Activated gamma-delta T cell treated with Interleukin-2 at 50 U/mL for 16 hours (primary cell): ENCODE results near the gene ICAM5.
"Not testable (repeated sequence)": the region's sequence is repeated elsewhere in the genome, so short reads cannot be mapped to it uniquely, and the experiment has no call there.

Experiments
- DNase-seq: peaks from one replicate; pipeline ENCODE4 v3.0.0-alpha.2; 2020

The ICAM5 gene, protein sequence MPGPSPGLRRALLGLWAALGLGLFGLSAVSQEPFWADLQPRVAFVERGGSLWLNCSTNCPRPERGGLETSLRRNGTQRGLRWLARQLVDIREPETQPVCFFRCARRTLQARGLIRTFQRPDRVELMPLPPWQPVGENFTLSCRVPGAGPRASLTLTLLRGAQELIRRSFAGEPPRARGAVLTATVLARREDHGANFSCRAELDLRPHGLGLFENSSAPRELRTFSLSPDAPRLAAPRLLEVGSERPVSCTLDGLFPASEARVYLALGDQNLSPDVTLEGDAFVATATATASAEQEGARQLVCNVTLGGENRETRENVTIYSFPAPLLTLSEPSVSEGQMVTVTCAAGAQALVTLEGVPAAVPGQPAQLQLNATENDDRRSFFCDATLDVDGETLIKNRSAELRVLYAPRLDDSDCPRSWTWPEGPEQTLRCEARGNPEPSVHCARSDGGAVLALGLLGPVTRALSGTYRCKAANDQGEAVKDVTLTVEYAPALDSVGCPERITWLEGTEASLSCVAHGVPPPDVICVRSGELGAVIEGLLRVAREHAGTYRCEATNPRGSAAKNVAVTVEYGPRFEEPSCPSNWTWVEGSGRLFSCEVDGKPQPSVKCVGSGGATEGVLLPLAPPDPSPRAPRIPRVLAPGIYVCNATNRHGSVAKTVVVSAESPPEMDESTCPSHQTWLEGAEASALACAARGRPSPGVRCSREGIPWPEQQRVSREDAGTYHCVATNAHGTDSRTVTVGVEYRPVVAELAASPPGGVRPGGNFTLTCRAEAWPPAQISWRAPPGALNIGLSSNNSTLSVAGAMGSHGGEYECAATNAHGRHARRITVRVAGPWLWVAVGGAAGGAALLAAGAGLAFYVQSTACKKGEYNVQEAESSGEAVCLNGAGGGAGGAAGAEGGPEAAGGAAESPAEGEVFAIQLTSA

GRCh38 chr19:10289836-10290356, at the start of gene ICAM5:
TSS of gene ICAM5 (plus strand) at chr19:10289952. CDS start at chr19:10290044, 92 bp downstream.
- DNase-seq, result peak; percentile 31

DNA sequence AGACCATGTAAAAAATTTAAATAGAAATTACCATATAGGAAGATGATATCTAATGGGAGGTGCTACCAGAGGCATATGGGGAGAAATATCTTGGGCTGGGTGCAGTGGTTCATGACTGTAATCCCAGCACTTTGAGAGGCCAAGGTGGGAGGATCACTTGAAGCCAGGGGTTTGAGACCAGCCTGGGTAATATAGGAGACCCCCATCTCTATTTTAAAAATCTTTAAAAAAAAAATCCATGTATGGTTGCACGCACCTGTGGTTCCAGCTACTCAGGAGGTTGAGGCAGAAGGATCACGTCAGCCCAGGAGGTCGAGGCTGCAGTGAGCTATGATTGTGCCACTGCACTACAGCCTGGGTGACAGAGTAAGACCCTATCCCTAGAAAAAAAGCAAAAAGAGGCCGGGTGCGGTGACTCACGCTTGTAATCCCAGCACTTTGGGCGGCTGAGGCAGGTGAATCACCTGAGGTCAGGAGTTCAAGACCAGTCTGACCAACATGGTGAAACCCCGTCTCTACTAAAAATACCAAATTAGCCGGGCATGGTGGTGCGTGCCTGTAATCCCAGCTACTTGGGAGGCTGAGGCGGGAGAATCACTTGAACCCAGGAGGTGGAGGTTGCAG, 47.8 kb upstream of the ICAM5 start:
- not testable (repeated sequence) for DNase-seq

DNA sequence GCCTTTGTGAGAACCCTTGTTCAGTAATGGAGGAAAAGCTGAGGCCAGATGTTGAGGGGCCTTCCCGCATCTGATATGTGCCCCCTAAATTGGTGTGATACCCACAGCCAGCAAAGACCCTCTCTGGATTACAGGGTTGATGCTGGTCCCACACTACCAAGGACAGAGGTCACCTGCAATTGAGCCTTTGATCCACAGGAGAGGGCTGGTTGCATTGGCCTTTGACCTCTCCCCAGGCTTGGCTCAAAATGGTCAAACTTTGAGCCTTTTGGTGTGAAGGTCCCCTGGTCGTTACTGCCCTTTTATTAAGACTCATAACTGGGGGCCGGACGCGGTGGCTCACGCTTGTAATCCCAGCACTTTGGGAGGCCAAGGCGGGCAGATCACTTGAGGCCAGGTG, 46.1 kb upstream of the ICAM5 start:
- no peak for DNase-seq

GRCh38 chr19:10245189-10245939, 44.4 kb upstream of the ICAM5 start:
- no peak for DNase-seq

- no peak for DNase-seq
These were observed 43.2 kb upstream of the ICAM5 start for GRCh38 chr19:10246511-10246910.

DNA sequence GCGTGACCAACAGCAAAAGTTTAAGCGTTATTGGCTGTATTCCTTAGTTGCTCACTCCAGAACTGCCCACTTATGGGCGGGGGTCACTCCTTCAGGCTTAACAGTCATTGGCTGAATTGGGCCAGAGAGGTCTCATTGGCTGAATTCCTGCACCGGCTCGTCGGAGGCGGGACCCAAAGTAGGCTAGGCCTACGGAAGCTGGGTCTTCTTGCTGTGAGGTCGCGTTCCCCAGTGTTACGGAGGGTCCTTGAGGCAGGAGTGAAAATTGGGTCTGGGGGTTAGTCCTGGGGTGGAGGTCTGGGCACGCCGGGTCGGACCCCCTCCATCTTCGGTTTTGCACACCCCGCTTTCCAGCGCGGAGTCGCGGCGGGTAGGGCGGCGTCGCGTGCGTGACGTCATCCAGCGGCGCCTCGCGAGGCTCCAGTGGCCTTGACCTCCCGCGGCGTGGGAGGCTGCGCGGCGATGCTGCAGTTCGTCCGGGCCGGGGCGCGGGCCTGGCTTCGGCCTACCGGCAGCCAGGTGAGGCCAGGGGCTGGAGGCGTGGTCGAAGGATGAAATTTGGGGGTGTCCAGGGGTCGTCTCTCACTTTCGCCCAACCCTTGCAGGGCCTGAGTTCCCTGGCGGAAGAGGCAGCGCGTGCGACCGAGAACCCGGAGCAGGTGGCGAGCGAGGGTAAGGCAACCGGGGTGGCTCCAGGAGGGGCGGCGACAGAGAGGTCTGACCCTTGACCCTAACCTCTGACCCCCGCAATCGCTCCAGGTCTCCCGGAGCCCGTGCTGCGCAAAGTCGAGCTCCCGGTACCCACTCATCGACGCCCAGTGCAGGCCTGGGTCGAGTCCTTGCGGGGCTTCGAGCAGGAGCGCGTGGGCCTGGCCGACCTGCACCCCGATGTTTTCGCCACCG, 37.7 kb upstream of the ICAM5 start, which contains the start of gene MRPL4:
Gene MRPL4 (plus strand): TSS at position 423 of the 903 bp plus-strand sequence. CDS start 40 bp downstream, at position 463.
- DNase-seq, result peak; percentile 96

GRCh38 chr19:10252707-10253106, 37.0 kb upstream of the ICAM5 start:
- no peak for DNase-seq

- DNase-seq, result no peak
These were observed 35.5 kb upstream of the ICAM5 start for GRCh38 chr19:10254244-10254643.

DNA sequence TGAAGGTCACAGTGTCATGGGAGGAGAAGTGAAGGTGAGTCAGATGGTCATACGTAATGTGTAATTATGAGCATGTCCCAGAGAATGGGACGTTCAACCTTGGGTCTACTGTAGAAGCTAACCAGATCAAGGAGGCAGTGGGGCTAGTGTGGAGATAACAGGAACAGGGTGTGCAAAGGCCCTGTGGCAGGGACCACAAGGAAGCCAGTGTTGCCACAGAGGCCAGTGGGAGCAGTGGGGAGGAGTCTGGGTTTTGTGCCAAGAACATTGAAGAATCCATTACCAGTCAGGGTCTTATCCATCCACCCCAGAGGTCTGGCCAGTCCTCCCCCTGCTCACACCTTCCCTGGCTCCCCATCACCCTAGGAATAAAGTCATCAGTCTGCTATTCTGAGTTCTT, 34.4 kb upstream of the ICAM5 start:
- DNase-seq, result no peak

- DNase-seq, result no peak
These were observed 33.2 kb upstream of the ICAM5 start for GRCh38 chr19:10256551-10256950.

- no peak for DNase-seq
These were observed 32.7 kb upstream of the ICAM5 start for GRCh38 chr19:10256970-10257615.

- no peak for DNase-seq
These were observed 31.6 kb upstream of the ICAM5 start for GRCh38 chr19:10258080-10258710.

DNA sequence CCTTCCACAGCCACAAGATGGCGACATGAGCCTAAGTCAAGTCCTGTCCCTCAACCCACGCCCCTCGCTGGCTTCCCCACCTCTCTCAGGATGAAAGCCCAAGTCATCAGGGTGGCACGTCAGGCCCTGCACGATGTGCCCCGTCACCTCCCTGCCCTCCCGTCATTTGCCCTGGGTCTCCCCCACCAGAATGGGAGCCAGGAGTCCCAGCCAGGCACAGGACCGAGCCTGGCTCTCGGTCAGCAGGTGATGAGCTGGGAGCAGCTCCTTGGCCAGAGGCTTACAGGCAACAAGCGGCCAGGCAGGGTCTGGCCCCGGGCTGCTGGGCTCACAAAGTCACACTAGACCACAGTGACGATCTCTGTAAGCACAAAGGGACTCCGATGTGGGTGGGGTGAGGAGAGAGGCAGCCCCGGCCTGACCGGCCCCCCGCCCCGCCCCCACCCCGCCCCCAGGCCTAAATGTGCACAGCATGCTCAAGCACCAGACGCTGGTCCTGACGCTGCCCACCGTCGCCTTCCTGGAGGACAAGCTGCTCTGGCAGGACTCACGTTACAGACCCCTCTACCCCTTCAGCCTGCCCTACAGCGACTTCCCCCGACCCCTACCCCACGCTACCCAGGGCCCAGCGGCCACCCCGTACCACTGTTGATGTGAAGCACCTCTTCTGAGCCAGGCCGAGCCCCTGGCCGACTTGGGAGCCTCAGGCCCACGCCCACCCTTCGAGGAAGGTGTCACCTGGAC, 30.4 kb upstream of the ICAM5 start:
- peak; percentile 85 for DNase-seq

DNA sequence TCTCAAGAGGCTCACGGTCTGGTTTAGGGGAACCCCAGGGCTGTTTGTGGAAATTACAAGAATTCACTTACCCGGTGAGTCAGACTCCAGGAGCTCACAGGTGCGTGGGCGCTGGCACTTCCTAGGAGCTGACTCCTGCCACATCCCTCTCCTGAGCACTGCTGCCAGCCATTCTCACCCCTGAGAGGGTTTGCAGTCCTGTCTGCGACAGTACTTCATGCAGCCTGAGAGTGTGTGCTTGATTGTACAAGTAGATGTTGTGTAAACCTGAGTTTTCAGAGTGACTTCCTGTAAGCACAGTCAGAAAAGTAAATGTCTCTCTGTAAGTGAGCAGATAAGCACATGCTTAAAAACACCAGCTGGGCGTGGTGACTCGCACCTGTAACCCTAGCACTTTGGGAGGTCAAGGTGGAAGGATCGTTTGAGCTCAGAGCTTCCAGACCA, 29.6 kb upstream of the ICAM5 start:
- DNase-seq, result no peak

GRCh38 chr19:10262771-10263170, 27.0 kb upstream of the ICAM5 start:
- no peak for DNase-seq

DNA sequence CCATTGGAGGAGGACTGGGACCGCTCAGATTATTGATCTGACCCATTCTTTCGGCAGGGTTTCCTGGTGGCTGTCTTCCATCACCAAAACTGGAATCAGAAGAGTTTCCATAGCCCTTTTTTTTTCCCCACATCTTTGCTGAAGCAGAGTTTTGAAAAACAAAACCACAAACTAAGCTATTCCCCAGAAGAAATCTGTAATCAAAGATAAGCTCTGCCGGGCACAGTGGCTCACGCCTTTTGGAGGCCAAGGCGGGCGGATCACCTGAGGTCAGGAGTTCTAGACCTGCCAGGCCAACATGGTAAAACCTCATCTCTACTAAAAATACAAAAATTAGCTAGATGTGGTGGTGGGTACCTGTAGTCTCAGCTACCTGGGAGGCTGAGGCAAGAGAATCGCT, 23.0 kb upstream of the ICAM5 start:
- DNase-seq, result no peak

DNA sequence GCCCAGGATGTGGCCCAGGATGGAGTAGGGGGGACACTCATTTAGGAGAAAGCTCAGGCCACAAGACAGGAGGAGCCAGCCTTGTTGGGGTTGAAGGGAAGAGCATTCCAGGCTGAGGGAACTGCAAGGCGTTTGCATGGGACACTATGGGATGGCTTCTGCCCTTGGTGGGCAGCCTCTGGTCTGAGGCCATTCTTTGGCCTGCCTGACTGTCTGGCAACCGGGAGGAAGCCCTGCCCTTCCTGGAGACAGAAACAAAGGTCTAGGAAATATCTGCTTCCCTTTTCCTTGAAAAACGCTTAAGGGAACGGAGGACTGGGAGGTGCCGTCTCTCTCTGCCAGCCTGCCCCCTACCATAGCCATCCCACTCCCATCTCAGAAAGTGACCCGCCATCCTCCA, 21.7 kb upstream of the ICAM5 start:
- no peak for DNase-seq

DNA sequence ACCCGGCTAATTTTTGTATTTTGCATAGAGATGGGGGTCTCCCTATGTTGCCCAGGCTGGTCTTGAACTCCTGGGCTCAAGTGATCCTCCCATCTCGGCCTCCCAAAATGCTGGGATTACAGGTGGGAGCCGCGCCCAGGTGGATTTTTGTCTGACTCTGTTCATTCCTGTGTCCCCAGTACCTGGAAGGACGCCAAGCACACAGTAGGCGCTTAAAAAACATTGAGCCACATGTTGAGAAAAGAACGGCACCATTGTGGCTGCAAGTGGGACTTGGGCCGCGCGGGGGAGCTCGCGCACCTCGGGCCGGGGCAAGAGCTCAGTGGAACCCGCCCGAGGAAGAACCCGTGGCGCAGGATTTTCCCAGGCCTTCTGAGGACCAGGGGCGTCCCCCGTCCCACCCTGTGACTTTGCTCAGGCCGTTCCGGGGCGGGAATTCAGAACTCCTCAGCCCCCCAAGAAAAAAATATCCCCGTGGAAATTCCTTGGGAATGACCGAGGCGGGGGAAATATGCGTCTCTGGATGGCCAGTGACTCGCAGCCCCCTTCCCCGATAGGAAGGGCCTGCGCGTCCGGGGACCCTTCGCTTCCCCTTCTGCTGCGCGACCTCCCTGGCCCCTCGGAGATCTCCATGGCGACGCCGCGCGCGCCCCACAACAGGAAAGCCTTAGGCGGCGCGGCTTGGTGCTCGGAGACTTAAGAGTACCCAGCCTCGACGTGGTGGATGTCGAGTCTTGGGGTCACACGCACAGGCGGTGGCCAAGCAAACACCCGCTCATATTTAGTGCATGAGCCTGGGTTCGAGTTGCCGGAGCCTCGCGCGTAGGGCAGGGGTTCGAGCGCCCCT, 20.2 kb upstream of the ICAM5 start:
- peak; percentile 87 for DNase-seq
